SK-N-SH (cell line): ENCODE measurements around the gene RBM44. TPM values are rescaled to one million over a fixed set of nuclear protein-coding genes. Genes with fewer than 3 reads are reported as not detected.

Experiments
- CTCF ChIA-PET: fragments of 300-600, 350-600 bp; formaldehyde crosslinking; extraction: SDS; loops from one replicate; lab custom pipeline; 2021; lab: Yijun Ruan, JAX
- POLR2A ChIA-PET: fragments of 350-600 bp; sonication (Branson Sonifier 250); formaldehyde crosslinking; extraction: SDS; loops from one replicate; lab custom pipeline; 2020; ENCODE audit warnings: antibody characterized with exemption, inconsistent platforms; lab: Yijun Ruan, JAX
- DNase-seq: peaks from one replicate; pipeline ENCODE4 v3.0.0; 2012
- H2AFZ ChIP-seq: fragments of 200-600 bp; sonication (generic); 2 replicates; pipeline ENCODE4 v1.8.1; 2016; ENCODE audit warnings: antibody characterized with exemption, mild to moderate bottlenecking, low read depth
- H3F3A ChIP-seq: fragments of 200-600 bp; sonication (generic); replicated peaks from 2 replicates; pipeline ENCODE3; 2016; ENCODE audit warnings: antibody characterized with exemption, mild to moderate bottlenecking; ENCODE audit not compliant: insufficient read depth
- H3K27ac ChIP-seq, 2 experiments: fragments of 200-500 bp in 1 of 2; fragments of 200-600 bp in 1 of 2; sonication (Bioruptor generic) in 1 of 2; sonication (generic), shearing (Covaris generic) in 1 of 2; 2 replicates each; pipeline versions ENCODE4 v1.5.1 to v1.6.1; 2014 to 2016; ENCODE audit warnings: low read depth in 2 of 2, inconsistent platforms in 1 of 2, low read length in 1 of 2, mild to moderate bottlenecking in 1 of 2, mixed read lengths in 1 of 2
- H3K27me3 ChIP-seq: fragments of 200-600 bp; sonication (generic), shearing (Covaris generic); 2 replicates; pipeline ENCODE4 v1.6.1; 2016; ENCODE audit warnings: mixed run types; ENCODE audit not compliant: insufficient read depth
- H3K36me3 ChIP-seq, 2 experiments: fragments of 200-500 bp in 1 of 2; fragments of 200-600 bp in 1 of 2; sonication (Bioruptor generic) in 1 of 2; sonication (generic) in 1 of 2; replicated peaks in 1 of 2; 2 replicates each; pipeline versions ENCODE3 to v1.5.1; 2014 to 2016; ENCODE audit warnings: low read length in 1 of 2, mild to moderate bottlenecking in 1 of 2; ENCODE audit not compliant: insufficient read depth in 2 of 2, control insufficient read depth in 1 of 2
- H3K4me1 ChIP-seq, 2 experiments: fragments of 200-500 bp in 1 of 2; fragments of 200-600 bp in 1 of 2; sonication (Bioruptor generic) in 1 of 2; sonication (generic), shearing (Covaris generic) in 1 of 2; 2 replicates each; pipeline versions ENCODE4 v1.5.1 to v1.6.1; 2014 to 2016; ENCODE audit warnings: low read depth in 1 of 2, low read length in 1 of 2, mixed run types in 1 of 2; ENCODE audit not compliant: insufficient read depth in 2 of 2, control insufficient read depth in 1 of 2
- H3K4me2 ChIP-seq: fragments of 200-600 bp; sonication (generic), shearing (Covaris generic); 2 replicates; pipeline ENCODE4 v1.6.1; 2017; ENCODE audit warnings: mixed run types
- H3K4me3 ChIP-seq, 2 experiments: fragments of 200-500 bp in 1 of 2; fragments of 200-600 bp in 1 of 2; sonication (Bioruptor generic) in 1 of 2; sonication (generic), shearing (Covaris generic) in 1 of 2; 2 replicates each; pipeline versions ENCODE4 v1.5.1 to v1.8.1; 2014 to 2016; ENCODE audit warnings: low read depth in 2 of 2, inconsistent platforms in 1 of 2, low read length in 1 of 2, mild to moderate bottlenecking in 1 of 2, mixed read lengths in 1 of 2, moderate library complexity in 1 of 2
- H3K79me2 ChIP-seq: fragments of 200-600 bp; sonication (generic); 2 replicates; pipeline ENCODE4 v1.8.1; 2017; ENCODE audit warnings: mild to moderate bottlenecking; ENCODE audit not compliant: insufficient read depth
- H3K9ac ChIP-seq: fragments of 200-600 bp; sonication (generic); 2 replicates; pipeline ENCODE4 v1.6.1; 2017; ENCODE audit warnings: mixed run types
- H3K9me2 ChIP-seq: fragments of 200-600 bp; sonication (generic); 2 replicates; pipeline ENCODE4 v1.6.1; 2017; ENCODE audit warnings: mixed run types
- H3K9me3 ChIP-seq: fragments of 200-600 bp; sonication (generic); 2 replicates; pipeline ENCODE4 v1.6.1; 2017; ENCODE audit warnings: mixed run types, mild to moderate bottlenecking, moderate library complexity
- H4K20me1 ChIP-seq: fragments of 200-600 bp; sonication (generic); 2 replicates; pipeline ENCODE4 v1.6.1; 2017; ENCODE audit warnings: mild to moderate bottlenecking, mixed run types; ENCODE audit not compliant: insufficient read depth
- CHD2 ChIP-seq: fragments of 150-350 bp; IDR thresholded peaks from 2 replicates; pipeline ENCODE4 v1.6.1; 2018; ENCODE audit warnings: low read length; ENCODE audit not compliant: partially characterized antibody
- EZH2phosphoT487 ChIP-seq: fragments of 200-600 bp; sonication (generic); IDR thresholded peaks from 2 replicates; pipeline ENCODE4 v1.6.1; 2017; ENCODE audit warnings: low read depth, mixed run types, mild to moderate bottlenecking, antibody characterized with exemption, moderate library complexity, borderline replicate concordance
- FOSL2 ChIP-seq: IDR thresholded peaks from 2 replicates; pipeline ENCODE4 v1.4.0; 2012; ENCODE audit warnings: low read depth, mild to moderate bottlenecking, moderate library complexity, borderline replicate concordance
- GATA2 ChIP-seq: sonication (generic); formaldehyde crosslinking; IDR thresholded peaks from 2 replicates; pipeline ENCODE4 v1.5.0; 2020; ENCODE audit warnings: mild to moderate bottlenecking, missing genetic modification reagents
- JUND ChIP-seq: IDR thresholded peaks from 2 replicates; pipeline ENCODE4 v1.4.0; 2012
- RAD21 ChIP-seq: IDR thresholded peaks from 2 replicates; pipeline ENCODE4 v1.6.1; 2012; ENCODE audit warnings: mild to moderate bottlenecking, low read length
- RCOR1 ChIP-seq: fragments of 150-350 bp; IDR thresholded peaks from 2 replicates; pipeline ENCODE4 v1.6.1; 2017; ENCODE audit warnings: antibody characterized with exemption, low read length
- REST ChIP-seq: IDR thresholded peaks from 2 replicates; pipeline ENCODE4 v1.6.1; 2012; ENCODE audit warnings: mild to moderate bottlenecking, low read depth, low read length, moderate library complexity
- RFX5 ChIP-seq: IDR thresholded peaks from 2 replicates; pipeline ENCODE4 v1.6.1; 2012; ENCODE audit warnings: mild to moderate bottlenecking, improper control_type of control experiment, low read length
- WGBS: methylation state at CpG from one replicate; pipeline ENCODE4 v1.1.6; 2017; ENCODE audit warnings: low lambda C conversion rate; 5-methylcytosine and 5-hydroxymethylcytosine counted together
- polyA plus RNA-seq, 3 experiments: library from polyadenylated mRNA; depleted of rRNA; stranded (reverse); fragments of >200 nt; gene quantifications; 2 replicates each; pipeline ENCODE4 v1.2.3, GENCODE V29; 2012
- TF ChIP-seq, protein P1 (sequence below): IDR thresholded peaks from 2 replicates; pipeline ENCODE4; 2012
- TF ChIP-seq, protein P2 (sequence below): fragments of 150-350 bp; IDR thresholded peaks from 2 replicates; pipeline ENCODE4 v1.6.1; 2016; ENCODE audit warnings: mild to moderate bottlenecking, low read depth, low read length
- TF ChIP-seq, protein P3 (sequence below): fragments of 150-350 bp; IDR thresholded peaks from 2 replicates; pipeline ENCODE4 v1.6.1; 2017; ENCODE audit warnings: antibody characterized with exemption, low read length, low read depth, borderline replicate concordance

The RBM44 gene
- polyA plus RNA-seq, 1 of the 3 experiments (the other 2 are of a cell fraction) = 0.30 TPM

DNA sequence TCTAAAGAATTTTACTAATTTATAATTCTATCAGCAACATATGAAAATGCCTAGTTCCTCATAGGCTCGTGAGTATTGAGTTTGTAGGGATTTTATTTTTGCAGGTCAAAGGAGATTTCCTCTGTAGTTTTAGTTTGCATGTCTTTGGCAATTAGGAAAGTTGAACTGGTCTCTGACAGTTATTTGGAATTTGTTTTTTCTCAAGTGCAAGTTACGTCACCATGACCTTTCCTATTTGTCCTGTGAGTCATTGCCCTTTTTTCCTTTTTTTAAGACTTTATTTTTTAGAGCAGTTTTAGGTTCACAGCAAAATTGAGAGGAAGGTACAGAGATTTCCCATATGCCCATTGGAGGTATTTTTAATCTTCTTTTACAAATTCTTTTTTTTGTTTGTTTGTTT is 89.8 kb downstream of the RBM44 start:
- CTCF ChIA-PET = interaction anchor here (1.7 to 2.4 kb wide), 3 partner anchors 24 to 35 kb away, joined by 4 to 10 read pairs (median 7); no protein-coding TSS in a partner anchor
- Histone ChIP-seq H3K9ac (no peak overlapping the region), H2AFZ (0 out of 2 replicates have a peak overlapping the region, but pooled peaks have one; percentile 54), H4K20me1 (no peaks in the 10 kb centered on the region), H3K36me3 (no peaks in the 10 kb centered on the region), H3K27ac (peak overlapping the region in 1 of 2 experiments; percentile 99; a peak in 2 of 4 replicates), H3K4me2 (no peak overlapping the region), H3K4me3 (no peak overlapping the region), H3K9me2 (no peaks in the 10 kb centered on the region), H3K79me2 (no peaks in the 10 kb centered on the region), H3K4me1 (peaks cover 0 to 54% of the 10 kb centered on the region in 2 experiments; a peak in 2 of 4 replicates), H3F3A (no peaks in the 10 kb centered on the region), H3K9me3 (no peaks in the 10 kb centered on the region), H3K27me3 (no peaks in the 10 kb centered on the region)
- WGBS = 48% methylated on average over 2 of the region's 2 CpGs
- DNase-seq = no peak
- TF ChIP-seq RCOR1 (no peak), EZH2phosphoT487 (no peak), JUND (peak; percentile 39; the same call in 1 of the 2 replicates), GATA2 (CRISPR knock-in tag) (no peak), FOSL2 (0 out of 2 replicates have a peak, but pooled peaks have one; percentile 31), CHD2 (no peak)
- TF ChIP-seq, protein P1, sequence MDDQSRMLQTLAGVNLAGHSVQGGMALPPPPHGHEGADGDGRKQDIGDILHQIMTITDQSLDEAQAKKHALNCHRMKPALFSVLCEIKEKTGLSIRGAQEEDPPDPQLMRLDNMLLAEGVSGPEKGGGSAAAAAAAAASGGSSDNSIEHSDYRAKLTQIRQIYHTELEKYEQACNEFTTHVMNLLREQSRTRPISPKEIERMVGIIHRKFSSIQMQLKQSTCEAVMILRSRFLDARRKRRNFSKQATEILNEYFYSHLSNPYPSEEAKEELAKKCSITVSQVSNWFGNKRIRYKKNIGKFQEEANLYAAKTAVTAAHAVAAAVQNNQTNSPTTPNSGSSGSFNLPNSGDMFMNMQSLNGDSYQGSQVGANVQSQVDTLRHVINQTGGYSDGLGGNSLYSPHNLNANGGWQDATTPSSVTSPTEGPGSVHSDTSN = peak; percentile 37; the same call in 1 of the 2 replicates
- TF ChIP-seq, protein P2, sequence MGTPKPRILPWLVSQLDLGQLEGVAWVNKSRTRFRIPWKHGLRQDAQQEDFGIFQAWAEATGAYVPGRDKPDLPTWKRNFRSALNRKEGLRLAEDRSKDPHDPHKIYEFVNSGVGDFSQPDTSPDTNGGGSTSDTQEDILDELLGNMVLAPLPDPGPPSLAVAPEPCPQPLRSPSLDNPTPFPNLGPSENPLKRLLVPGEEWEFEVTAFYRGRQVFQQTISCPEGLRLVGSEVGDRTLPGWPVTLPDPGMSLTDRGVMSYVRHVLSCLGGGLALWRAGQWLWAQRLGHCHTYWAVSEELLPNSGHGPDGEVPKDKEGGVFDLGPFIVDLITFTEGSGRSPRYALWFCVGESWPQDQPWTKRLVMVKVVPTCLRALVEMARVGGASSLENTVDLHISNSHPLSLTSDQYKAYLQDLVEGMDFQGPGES = no peak
- TF ChIP-seq, protein P3, sequence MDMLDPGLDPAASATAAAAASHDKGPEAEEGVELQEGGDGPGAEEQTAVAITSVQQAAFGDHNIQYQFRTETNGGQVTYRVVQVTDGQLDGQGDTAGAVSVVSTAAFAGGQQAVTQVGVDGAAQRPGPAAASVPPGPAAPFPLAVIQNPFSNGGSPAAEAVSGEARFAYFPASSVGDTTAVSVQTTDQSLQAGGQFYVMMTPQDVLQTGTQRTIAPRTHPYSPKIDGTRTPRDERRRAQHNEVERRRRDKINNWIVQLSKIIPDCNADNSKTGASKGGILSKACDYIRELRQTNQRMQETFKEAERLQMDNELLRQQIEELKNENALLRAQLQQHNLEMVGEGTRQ = no peak
- POLR2A ChIA-PET = interaction anchor here (4.9 kb wide), 1 partner anchor 27 kb away, joined by 24 read pairs; no protein-coding TSS in a partner anchor

DNA sequence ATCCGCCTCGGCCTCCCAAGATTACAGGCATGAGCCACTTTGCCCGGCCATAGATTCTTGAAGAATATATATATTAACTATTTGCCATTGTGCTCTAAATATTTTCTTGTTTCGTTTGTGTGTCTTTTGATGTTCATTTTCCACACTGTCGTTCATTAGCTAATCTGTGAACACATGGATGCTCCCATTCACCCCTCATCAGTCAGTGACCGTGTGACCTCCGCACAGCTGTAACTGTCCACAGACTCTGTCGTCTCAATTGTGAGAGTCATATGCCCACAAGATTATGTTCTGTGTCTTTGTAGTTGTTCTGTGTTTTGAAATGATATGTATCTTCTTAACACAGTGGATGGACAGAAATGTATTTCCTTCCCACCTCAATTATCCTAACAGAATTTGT is 90.4 kb downstream of the RBM44 start:
- H3K27ac ChIP-seq = peak overlapping the region in 1 of 2 experiments; percentile 62; a peak in 1 of 4 replicates
- H3K4me3 ChIP-seq = no peak overlapping the region
- 90% methylated on average over 8 of the region's 8 CpGs for WGBS
- DNase-seq = no peak
- no peak overlapping the region for H3K9ac ChIP-seq
- H3K4me2 ChIP-seq = no peak overlapping the region
- H3K27me3 ChIP-seq = no peaks in the 10 kb centered on the region
- no peaks in the 10 kb centered on the region for H3K9me2 ChIP-seq
- H4K20me1 ChIP-seq = no peaks in the 10 kb centered on the region
- no peak overlapping the region for H2AFZ ChIP-seq
- no peaks in the 10 kb centered on the region for H3K79me2 ChIP-seq
- POLR2A ChIA-PET = no interaction called here
- TF ChIP-seq, protein P1 = no peak
- no peak for TF ChIP-seq RAD21
- TF ChIP-seq, protein P2 = no peak
- no peak for TF ChIP-seq RFX5
- TF ChIP-seq REST = no peak
- no peak for TF ChIP-seq GATA2 (CRISPR knock-in tag)
- H3K4me1 ChIP-seq = peaks cover 0 to 48% of the 10 kb centered on the region in 2 experiments; a peak in 2 of 4 replicates
- H3K9me3 ChIP-seq = no peaks in the 10 kb centered on the region
- no peaks in the 10 kb centered on the region for H3K36me3 ChIP-seq
- CTCF ChIA-PET = interaction anchor here (1.0 to 2.4 kb wide), 4 partner anchors 25 to 35 kb away, joined by 3 to 10 read pairs (median 6); no protein-coding TSS in a partner anchor
- no peaks in the 10 kb centered on the region for H3F3A ChIP-seq
